A673 (cell line): ENCODE results near the gene TBX4. TPM values are rescaled to one million over a fixed set of nuclear protein-coding genes. Genes with fewer than 3 reads are reported as not detected.

Experiments used
- BruUV-seq: library from RNA; stranded (reverse); fragments of 400-500 nt; replicated peaks from 2 replicates; lab custom pipeline; 2021; lab: Mats Ljungman, UMichigan
- CTCF ChIA-PET: fragments of 300-600 bp; sonication (Branson Sonifier 250); formaldehyde crosslinking; loops from one replicate; lab custom pipeline; 2022; ENCODE audit warnings: antibody characterized with exemption; lab: Charles Lee
- POLR2A ChIA-PET: fragments of 300-600 bp; sonication (Branson Sonifier 250); formaldehyde crosslinking; loops from one replicate; lab custom pipeline; 2022; ENCODE audit warnings: antibody characterized with exemption; ENCODE audit not compliant: low non-redundant PET; lab: Charles Lee
- DNase-seq: peaks from one replicate; pipeline ENCODE4 v3.0.0-alpha.2; 2015; ENCODE audit warnings: low spot score
- H3K27ac ChIP-seq: fragments of 200-600 bp; sonication (generic); 2 replicates; pipeline ENCODE4 v1.5.1; 2016; ENCODE audit warnings: mixed run types, low read depth, mild to moderate bottlenecking, mixed read lengths, antibody characterized with exemption, low read length; ENCODE audit not compliant: poor library complexity, severe bottlenecking
- H3K27me3 ChIP-seq: fragments of 200-600 bp; sonication (generic); replicated peaks from 2 replicates; pipeline ENCODE4 v1.6.1; 2017; ENCODE audit warnings: mixed run types, low read depth, mild to moderate bottlenecking, mixed read lengths, antibody characterized with exemption, low read length; ENCODE audit not compliant: insufficient read depth, poor library complexity
- H3K36me3 ChIP-seq: fragments of 200-600 bp; sonication (generic); 2 replicates; pipeline ENCODE4 v1.6.1; 2016; ENCODE audit warnings: mixed run types, mild to moderate bottlenecking, mixed read lengths, antibody characterized with exemption, low read length; ENCODE audit not compliant: insufficient read depth, poor library complexity, severe bottlenecking
- H3K4me1 ChIP-seq: fragments of 200-600 bp; sonication (generic); 2 replicates; pipeline ENCODE4 v1.6.1; 2017; ENCODE audit warnings: mixed run types, mild to moderate bottlenecking, mixed read lengths, antibody characterized with exemption, low read length; ENCODE audit not compliant: insufficient read depth, poor library complexity, severe bottlenecking
- H3K4me3 ChIP-seq: fragments of 200-600 bp; sonication (generic); 2 replicates; pipeline ENCODE4 v1.5.1; 2016; ENCODE audit warnings: low read depth, mixed run types, mild to moderate bottlenecking, mixed read lengths, low read length; ENCODE audit not compliant: poor library complexity, severe bottlenecking
- H3K9me3 ChIP-seq: fragments of 200-600 bp; sonication (generic); 2 replicates; pipeline ENCODE4 v1.6.1; 2016; ENCODE audit warnings: mixed run types, low read depth, mild to moderate bottlenecking, mixed read lengths, antibody characterized with exemption, low read length; ENCODE audit not compliant: poor library complexity, severe bottlenecking
- EZH2 ChIP-seq: fragments of 200-600 bp; sonication (generic); IDR thresholded peaks from 2 replicates; pipeline ENCODE4 v1.6.1; 2017; ENCODE audit warnings: borderline replicate concordance, low read depth, mild to moderate bottlenecking, mixed read lengths, antibody characterized with exemption, low read length; ENCODE audit not compliant: poor library complexity, severe bottlenecking
- intact Hi-C: fragments of 100-400 bp; cut with micrococcal nuclease; formaldehyde crosslinking; loops from one replicate; pipeline ENCODE4 v1.10.0; 2022; ENCODE audit not compliant: unreplicated experiment
- total RNA-seq: library from RNA; stranded (reverse); gene quantifications from 2 replicates; pipeline ENCODE4 v1.2.3, GENCODE V29; 2021
- TF ChIP-seq, protein P1 (sequence below): fragments of 300-800, 200-600 bp; sonication (generic); conservative IDR thresholded peaks from 2 replicates; pipeline ENCODE4 v1.5.1; 2017; ENCODE audit warnings: low read depth, mild to moderate bottlenecking, antibody characterized with exemption, low read length, moderate library complexity, mixed read lengths

The TBX4 gene
- total RNA-seq, 1 experiment from 2014 or later, result not detected

DNA sequence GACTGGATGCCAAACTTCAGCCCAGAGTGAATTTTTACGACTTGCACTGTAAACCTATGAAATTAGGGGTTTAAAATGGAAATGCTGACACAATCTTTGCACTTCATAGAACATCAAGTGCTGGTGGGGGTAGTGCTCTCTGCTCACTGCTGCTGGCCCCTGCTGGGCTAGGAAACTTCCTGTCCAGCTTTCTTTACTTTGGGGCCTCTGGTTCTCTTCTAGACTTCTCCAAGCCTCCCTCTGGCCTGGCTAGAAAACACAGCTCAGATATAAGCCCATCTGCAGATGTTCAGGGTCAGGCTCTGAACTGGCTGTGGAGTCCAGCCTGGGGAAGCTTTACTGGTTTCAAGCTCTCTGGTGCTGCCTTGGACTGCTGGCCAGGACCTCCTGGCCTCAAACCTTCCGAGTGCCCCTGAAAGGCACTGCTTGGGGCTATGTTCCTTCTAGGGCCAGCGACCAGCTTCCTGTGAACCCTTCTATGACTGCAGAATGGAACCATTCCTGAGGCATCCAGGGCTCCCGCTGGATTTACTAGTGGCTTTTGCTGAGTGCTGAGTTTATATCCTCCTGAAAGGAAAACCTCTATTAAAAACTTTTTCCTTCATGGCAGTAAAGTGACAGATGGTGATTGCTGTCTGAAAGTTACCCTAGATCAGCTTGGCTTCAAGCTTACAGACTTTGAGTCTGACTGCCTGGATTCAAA lies 59.4 kb downstream of the TBX4 start:
- CTCF ChIA-PET, result no interaction called here
- no TSS peak for BruUV-seq
- no peak for DNase-seq
- Histone ChIP-seq H3K27me3 (no peaks in the 10 kb centered on the region), H3K36me3 (no peaks in the 10 kb centered on the region), H3K9me3 (no peaks in the 10 kb centered on the region), H3K27ac (no peak overlapping the region), H3K4me3 (no peak overlapping the region), H3K4me1 (no peaks in the 10 kb centered on the region)
- TF ChIP-seq EZH2, result no peak
- TF ChIP-seq, protein P1, sequence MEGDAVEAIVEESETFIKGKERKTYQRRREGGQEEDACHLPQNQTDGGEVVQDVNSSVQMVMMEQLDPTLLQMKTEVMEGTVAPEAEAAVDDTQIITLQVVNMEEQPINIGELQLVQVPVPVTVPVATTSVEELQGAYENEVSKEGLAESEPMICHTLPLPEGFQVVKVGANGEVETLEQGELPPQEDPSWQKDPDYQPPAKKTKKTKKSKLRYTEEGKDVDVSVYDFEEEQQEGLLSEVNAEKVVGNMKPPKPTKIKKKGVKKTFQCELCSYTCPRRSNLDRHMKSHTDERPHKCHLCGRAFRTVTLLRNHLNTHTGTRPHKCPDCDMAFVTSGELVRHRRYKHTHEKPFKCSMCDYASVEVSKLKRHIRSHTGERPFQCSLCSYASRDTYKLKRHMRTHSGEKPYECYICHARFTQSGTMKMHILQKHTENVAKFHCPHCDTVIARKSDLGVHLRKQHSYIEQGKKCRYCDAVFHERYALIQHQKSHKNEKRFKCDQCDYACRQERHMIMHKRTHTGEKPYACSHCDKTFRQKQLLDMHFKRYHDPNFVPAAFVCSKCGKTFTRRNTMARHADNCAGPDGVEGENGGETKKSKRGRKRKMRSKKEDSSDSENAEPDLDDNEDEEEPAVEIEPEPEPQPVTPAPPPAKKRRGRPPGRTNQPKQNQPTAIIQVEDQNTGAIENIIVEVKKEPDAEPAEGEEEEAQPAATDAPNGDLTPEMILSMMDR, result no peak
- POLR2A ChIA-PET, result no interaction called here
- intact Hi-C loops, result no loop called here

DNA sequence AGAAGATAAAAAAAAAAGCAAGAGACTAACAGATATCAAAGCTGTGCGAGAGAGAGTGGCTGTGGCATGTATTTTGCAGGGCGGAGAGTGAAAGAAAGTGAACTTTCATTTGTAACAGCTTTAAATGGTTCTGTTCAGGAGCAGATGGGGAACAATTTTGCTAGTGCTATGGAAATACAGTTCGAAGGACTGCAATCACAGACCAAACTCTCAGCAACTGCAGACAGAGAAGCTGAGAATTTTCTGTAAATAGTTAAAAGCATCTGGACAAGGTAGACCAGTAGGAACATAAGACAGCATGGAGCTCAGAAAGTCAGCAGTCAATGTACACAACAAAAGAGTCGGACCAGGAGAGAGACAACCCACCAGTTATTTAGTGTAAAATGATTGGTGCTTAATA lies 62.3 kb downstream of the TBX4 start:
- no peaks in the 10 kb centered on the region for H3K9me3 ChIP-seq
- BruUV-seq, result no TSS peak

DNA sequence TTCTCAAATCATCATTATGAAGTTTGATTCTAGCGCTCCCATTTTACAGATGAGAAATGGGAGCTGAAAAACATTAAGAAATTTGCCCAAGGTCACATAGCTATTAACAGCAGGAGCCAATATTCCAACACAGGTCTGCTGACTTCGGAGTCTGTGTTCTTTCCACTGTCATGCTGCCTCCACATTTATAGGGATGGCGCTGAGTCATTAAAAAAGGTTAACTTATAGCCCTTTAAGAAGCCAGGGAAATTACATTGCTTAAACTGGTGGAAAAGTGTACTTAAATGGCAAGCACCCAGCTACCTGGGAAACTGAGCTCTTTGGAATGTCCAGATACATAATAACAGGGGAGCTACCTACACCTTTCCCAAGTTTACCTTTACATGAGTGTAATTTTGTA lies 65.0 kb downstream of the TBX4 start:
- CTCF ChIA-PET, result no interaction called here
- intact Hi-C loops, result no loop called here
- POLR2A ChIA-PET, result no interaction called here
- no peaks in the 10 kb centered on the region for H3K27me3 ChIP-seq
- H3K36me3 ChIP-seq, result no peaks in the 10 kb centered on the region
- H3K4me3 ChIP-seq, result no peak overlapping the region
- H3K9me3 ChIP-seq, result no peaks in the 10 kb centered on the region
- no peak overlapping the region for H3K27ac ChIP-seq
- DNase-seq, result no peak
- no peaks in the 10 kb centered on the region for H3K4me1 ChIP-seq
- TF ChIP-seq, protein P1, result no peak
- TF ChIP-seq EZH2, result no peak
- no TSS peak for BruUV-seq

More for the DNA sequence above, 62.3 kb downstream of the TBX4 start:
- H3K27me3 ChIP-seq, result no peaks in the 10 kb centered on the region
- ChIA-PET POLR2A (no interaction called here), CTCF (no interaction called here)
- no peak overlapping the region for H3K4me3 ChIP-seq
- TF ChIP-seq, protein P1, result no peak
- TF ChIP-seq EZH2, result no peak
- no peaks in the 10 kb centered on the region for H3K4me1 ChIP-seq
- no peak overlapping the region for H3K27ac ChIP-seq
- DNase-seq, result no peak
- no peaks in the 10 kb centered on the region for H3K36me3 ChIP-seq
- intact Hi-C loops, result no loop called here
